Stomach smooth muscle (tissue), 2 donors: ENCODE measurements around the gene PDIA2.

Experiments
- H3K27ac ChIP-seq: one replicate; pipeline ENCODE4 v1.7.0; 2013; ENCODE audit warnings: mild to moderate bottlenecking, low read length, inconsistent platforms
- H3K27me3 ChIP-seq, 2 donors: one replicate each; pipeline ENCODE4 v1.7.0; 2013; ENCODE audit warnings: low read length in 2 of 2; ENCODE audit not compliant: insufficient read depth in 2 of 2, control insufficient read depth in 1 of 2
- H3K36me3 ChIP-seq, 2 donors: one replicate each; pipeline ENCODE4 v1.7.0; 2013; ENCODE audit warnings: low read length in 2 of 2; ENCODE audit not compliant: control insufficient read depth in 2 of 2, insufficient read depth in 2 of 2
- H3K4me1 ChIP-seq: one replicate; pipeline ENCODE4 v1.7.0; 2013; ENCODE audit warnings: low read length; ENCODE audit not compliant: control insufficient read depth, insufficient read depth
- H3K4me3 ChIP-seq, 2 donors: one replicate each; pipeline ENCODE4 v1.7.0; 2013; ENCODE audit warnings: low read length in 2 of 2
- H3K9ac ChIP-seq, 2 donors: one replicate each; pipeline ENCODE4 v1.7.0; 2013; ENCODE audit warnings: low read length in 2 of 2, mild to moderate bottlenecking in 1 of 2
- H3K9me3 ChIP-seq, 2 donors: one replicate each; pipeline ENCODE4 v1.7.0; 2013; ENCODE audit warnings: low read length in 2 of 2; ENCODE audit not compliant: control insufficient read depth in 2 of 2
- donor health status: healthy.
- donor health status: Pancreatic carcinoma.

The PDIA2 gene

DNA sequence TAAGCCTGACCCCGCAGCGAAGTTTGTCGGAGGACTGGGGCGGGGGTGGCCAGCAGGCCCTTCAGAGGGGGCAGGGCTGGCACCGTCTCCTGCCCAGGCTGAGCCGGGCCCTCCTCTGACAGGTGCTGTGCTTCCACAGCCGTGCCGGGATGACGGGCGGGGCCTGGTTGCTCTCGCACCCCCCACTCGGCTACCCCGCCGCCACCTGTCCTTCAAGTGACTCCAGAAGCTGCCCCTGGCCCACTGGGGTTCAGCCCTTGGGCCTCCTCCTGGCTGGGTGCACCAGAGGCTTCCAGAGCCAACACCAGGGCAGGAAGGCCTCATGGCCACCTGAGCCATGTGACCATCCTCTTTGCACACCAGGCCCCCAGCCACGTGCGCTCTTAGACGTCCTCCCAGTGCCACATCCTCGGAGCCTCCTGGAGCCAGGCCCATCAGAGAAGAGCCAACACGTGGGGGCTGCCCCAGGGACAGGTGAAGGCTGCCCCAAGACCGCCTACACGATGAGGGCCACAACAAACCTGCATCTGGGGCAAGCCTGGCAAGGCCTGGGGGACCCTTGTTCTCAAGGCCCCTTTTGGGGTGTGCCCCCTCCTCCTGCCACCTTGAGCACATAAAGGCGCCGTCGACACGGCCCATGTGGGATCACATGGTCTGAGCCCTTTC is 7.2 kb downstream of the PDIA2 start:
- no peaks in the 10 kb centered on the region for H3K9me3 ChIP-seq
- no peak overlapping the region for H3K27ac ChIP-seq
- H3K36me3 ChIP-seq: peaks cover 13 to 17% of the 10 kb centered on the region in 2 donors
- H3K9ac ChIP-seq: no peak overlapping the region
- no peak overlapping the region for H3K4me3 ChIP-seq
- H3K4me1 ChIP-seq: no peaks in the 10 kb centered on the region
- no peaks in the 10 kb centered on the region for H3K27me3 ChIP-seq

DNA sequence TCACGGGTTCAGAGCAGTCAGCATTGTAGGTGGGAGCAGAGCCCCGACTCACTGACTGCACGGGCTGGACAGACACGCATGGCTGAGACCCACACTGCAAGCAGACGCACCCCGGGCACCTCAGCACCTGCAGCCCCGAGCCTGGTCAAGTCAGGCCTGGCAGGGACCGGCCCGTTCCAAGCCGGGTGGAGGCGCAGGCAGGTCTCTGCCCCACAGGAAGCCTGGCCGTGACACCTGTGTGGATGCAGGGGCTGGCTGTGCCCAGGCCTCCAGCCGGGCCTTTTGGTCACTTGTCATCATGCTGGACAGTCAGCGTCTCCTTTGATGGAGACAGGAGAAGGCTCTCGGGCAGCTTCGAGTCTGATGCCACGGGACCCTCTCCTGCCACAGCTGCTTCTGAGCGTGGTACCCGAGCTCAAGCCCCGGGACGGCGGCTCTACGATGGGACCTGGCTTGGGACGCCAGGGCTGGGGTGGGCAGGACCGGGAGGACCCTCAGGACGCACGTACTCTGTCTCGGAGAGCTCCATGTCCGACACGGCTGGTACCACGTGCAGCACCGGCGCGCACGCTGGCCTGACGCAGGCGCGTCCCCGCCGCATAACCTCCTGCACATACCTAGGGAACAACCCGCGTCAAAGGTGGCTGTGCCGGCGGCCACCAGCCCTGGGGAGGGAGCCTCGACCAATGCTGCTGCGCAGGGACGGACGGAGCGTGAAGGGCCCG is 7.9 kb downstream of the PDIA2 start:
- Histone ChIP-seq H3K9me3 (no peaks in the 10 kb centered on the region), H3K36me3 (peaks cover 13 to 17% of the 10 kb centered on the region in 2 donors), H3K27me3 (no peaks in the 10 kb centered on the region), H3K9ac (no peak overlapping the region), H3K4me1 (no peaks in the 10 kb centered on the region), H3K27ac (no peak overlapping the region), H3K4me3 (no peak overlapping the region)

DNA sequence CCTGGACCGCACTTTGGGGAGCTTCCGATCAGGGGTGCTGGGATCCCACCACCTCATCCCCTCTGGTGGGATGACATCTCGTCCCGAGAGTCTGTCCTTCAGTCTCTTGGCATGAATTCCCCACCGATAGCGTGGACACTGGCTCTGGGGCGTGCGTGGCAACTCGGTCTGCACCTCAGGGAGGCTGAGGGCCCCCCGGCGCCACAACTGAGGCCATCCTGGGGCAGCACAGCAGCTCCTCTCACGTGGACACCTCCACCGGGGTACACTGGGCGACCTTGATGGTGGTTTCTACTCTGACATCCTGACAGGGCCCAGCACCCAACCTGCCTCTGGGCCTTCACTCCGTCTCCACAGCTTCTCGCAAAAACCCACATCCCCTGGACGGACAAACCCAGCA is 8.6 kb downstream of the PDIA2 start:
- no peaks in the 10 kb centered on the region for H3K4me1 ChIP-seq
- H3K9ac ChIP-seq: no peak overlapping the region
- no peak overlapping the region for H3K27ac ChIP-seq
- H3K4me3 ChIP-seq: no peak overlapping the region
- peaks cover 13 to 16% of the 10 kb centered on the region in 2 donors for H3K36me3 ChIP-seq
- H3K27me3 ChIP-seq: no peaks in the 10 kb centered on the region
- no peaks in the 10 kb centered on the region for H3K9me3 ChIP-seq

DNA sequence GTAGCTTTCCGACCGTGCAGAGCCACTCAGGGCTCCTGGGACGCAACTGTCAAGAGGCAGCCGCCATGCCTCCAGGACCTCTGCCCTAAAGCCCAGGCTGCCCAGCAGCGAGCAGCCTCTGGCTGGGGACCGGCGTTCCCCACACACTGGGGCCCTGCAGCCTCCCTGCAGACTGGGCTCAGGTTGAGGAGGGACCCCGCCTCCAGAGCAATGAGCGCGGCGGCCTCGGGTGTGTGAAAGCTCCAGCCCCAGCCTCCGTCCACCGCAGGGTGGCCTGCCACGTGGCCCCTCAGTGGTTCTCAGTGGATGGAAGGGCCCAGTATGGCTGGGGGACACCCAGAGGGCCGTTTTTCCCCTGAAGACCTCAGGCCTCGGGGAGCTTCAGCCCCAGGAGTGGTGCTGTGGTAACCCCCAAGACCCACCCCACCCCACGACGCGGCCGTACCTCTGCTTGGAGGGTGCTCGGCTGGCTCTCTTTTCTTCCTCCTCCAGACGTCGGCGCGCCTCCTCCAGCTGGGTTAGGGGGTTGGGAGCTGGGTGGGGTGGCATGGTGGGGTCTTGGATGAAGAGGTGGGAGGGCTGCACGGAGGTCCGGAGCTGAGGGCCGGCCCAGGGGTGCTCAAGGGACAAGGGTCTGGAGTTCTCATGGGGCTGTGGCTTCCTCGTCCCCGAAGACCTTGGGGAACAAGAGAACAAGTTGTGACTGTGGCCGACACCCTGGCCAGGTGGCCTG is 10.2 kb downstream of the PDIA2 start:
- Histone ChIP-seq H3K4me3 (no peak overlapping the region), H3K36me3 (peaks cover 13 to 20% of the 10 kb centered on the region in 2 donors), H3K27me3 (no peaks in the 10 kb centered on the region), H3K27ac (no peak overlapping the region), H3K4me1 (no peaks in the 10 kb centered on the region), H3K9me3 (no peaks in the 10 kb centered on the region), H3K9ac (no peak overlapping the region)

DNA sequence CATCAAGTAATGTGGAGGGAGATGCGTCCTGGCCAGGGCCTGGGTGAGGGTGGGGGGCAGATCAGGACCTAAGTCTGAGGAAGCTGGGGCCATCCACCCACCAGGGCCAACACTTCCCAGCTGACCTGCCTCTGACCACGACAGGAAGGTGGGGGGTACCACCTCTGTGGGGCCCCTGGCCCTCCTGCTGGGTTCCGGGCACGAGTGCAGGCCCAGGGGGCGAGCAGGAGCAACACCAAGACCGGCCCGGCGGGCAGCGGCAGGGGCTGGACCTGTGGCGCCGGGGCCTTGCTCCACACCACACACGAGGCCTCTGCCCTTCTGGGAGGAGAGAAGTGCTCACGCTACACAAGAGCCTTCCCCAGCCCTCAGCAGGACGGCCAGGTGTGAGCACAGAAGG is 13.3 kb downstream of the PDIA2 start:
- Histone ChIP-seq H3K36me3 (peaks cover 7 to 16% of the 10 kb centered on the region in 2 donors), H3K4me3 (no peak overlapping the region), H3K9ac (no peak overlapping the region), H3K4me1 (no peaks in the 10 kb centered on the region), H3K9me3 (no peaks in the 10 kb centered on the region), H3K27me3 (no peaks in the 10 kb centered on the region), H3K27ac (no peak overlapping the region)

DNA sequence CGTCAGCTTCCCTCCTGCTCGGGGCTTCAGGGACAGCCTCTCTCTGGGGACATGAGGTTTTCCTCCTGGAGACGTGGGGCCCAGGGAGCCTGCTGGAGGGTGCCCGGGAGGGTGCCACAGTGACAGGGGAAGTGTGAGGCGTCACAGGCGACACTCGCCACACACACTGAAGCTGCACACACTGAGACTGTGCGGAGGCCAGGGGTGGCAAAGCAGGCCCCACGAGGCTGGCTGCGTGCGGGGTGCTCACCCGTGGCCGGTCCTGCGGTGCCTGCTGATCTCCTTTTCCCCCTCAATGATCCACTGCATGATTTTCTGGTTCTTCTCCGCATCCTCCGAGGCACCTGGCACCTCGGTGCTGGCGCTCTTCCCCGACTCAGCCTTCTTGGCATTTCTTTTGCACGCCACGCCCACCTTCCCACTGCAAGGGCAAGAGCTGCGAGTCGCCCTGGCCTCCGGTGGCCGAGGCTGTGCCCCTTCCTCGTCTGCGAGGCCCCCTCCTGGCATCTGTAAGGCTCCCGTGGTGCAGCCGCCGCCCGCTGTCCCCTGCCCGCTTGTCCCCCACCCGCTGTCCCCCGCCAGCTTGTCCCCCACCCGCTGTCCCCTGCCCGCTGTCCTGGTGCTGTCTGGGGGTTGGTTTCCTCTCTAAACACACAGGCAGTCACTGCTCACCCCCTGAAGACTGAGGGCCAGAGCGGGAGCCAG is 14.0 kb downstream of the PDIA2 start:
- H3K9ac ChIP-seq: no peak overlapping the region

DNA sequence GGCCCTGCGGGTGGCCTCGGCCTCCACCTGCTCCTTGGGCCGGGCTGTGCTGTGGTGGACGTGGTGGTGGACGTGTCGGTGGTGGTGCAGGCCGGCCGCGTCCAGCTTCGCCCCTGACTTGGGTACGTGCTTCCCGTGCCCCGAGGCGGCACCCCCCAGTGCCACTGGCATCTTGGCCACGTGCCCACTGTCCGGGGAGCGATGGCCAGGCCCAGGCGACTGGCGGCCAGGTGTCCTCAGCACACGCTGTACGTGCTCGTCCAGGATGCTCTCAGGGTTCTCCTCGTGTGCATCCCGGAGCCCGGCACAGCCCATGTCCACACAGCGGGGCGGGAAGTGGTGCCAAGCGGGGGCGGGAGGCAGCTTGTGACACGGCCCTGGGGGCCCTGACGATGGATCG is 14.9 kb downstream of the PDIA2 start:
- Histone ChIP-seq H3K9me3 (no peaks in the 10 kb centered on the region), H3K36me3 (peaks cover 9 to 11% of the 10 kb centered on the region in 2 donors), H3K4me3 (no peak overlapping the region)

More for the DNA sequence above, 14.0 kb downstream of the PDIA2 start:
- peaks cover 3 to 13% of the 10 kb centered on the region in 2 donors for H3K36me3 ChIP-seq
- H3K27ac ChIP-seq: no peak overlapping the region
- no peak overlapping the region for H3K4me3 ChIP-seq
- no peaks in the 10 kb centered on the region for H3K9me3 ChIP-seq
- H3K27me3 ChIP-seq: no peaks in the 10 kb centered on the region
- H3K4me1 ChIP-seq: no peaks in the 10 kb centered on the region

DNA sequence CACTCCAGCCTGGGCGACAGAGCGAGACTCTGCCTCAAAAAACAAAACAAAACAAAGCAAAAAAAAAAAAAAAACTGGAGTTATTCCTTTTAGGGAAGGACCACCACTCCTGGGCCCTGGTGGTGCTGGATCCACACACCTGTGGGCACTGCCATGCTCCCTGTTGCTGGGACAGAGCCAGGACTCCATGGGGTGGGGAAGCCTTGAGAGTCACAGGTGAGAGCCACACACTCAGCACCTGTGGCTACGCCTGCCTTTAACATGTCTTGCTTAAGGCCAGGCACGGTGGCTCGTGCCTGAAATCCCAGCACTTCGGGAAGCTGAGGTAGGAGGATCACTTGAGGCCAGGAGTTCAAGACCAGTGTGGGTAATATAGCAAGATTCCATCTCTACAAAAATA is 18.3 kb downstream of the PDIA2 start:
- H3K27ac ChIP-seq: no peak overlapping the region
- no peak overlapping the region for H3K4me3 ChIP-seq
- peaks cover 10 to 16% of the 10 kb centered on the region in 2 donors for H3K36me3 ChIP-seq

More for the DNA sequence above, 14.9 kb downstream of the PDIA2 start:
- Histone ChIP-seq H3K4me1 (no peaks in the 10 kb centered on the region), H3K27me3 (no peaks in the 10 kb centered on the region), H3K27ac (no peak overlapping the region), H3K9ac (no peak overlapping the region)

DNA sequence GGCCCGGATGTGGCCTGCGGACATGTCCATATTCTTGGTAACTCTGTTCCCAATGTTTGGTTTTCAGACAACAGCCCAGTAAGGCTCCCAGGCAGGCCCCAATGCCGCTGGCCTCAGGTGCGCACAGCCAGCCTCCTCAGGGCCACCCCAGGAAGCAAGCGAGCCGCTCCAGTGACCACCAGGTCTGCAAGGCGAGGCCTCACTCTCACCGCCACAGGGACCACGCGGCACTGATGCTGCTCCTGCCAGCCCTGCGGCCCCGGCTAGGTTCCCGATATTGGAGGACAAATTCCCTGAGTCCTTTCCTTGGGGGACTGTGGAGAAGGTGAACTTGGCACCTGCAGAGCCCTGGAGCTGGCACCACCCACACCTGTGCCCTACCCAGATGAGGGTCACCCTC is 19.0 kb downstream of the PDIA2 start:
- no peak overlapping the region for H3K27ac ChIP-seq
- peaks cover 10 to 21% of the 10 kb centered on the region in 2 donors for H3K36me3 ChIP-seq
- H3K4me1 ChIP-seq: no peaks in the 10 kb centered on the region
- no peak overlapping the region for H3K9ac ChIP-seq
- H3K4me3 ChIP-seq: no peak overlapping the region
- H3K27me3 ChIP-seq: no peaks in the 10 kb centered on the region
- no peaks in the 10 kb centered on the region for H3K9me3 ChIP-seq

More for the DNA sequence above, 18.3 kb downstream of the PDIA2 start:
- H3K4me1 ChIP-seq: no peaks in the 10 kb centered on the region
- H3K9ac ChIP-seq: no peak overlapping the region
- no peaks in the 10 kb centered on the region for H3K27me3 ChIP-seq
- no peaks in the 10 kb centered on the region for H3K9me3 ChIP-seq

DNA sequence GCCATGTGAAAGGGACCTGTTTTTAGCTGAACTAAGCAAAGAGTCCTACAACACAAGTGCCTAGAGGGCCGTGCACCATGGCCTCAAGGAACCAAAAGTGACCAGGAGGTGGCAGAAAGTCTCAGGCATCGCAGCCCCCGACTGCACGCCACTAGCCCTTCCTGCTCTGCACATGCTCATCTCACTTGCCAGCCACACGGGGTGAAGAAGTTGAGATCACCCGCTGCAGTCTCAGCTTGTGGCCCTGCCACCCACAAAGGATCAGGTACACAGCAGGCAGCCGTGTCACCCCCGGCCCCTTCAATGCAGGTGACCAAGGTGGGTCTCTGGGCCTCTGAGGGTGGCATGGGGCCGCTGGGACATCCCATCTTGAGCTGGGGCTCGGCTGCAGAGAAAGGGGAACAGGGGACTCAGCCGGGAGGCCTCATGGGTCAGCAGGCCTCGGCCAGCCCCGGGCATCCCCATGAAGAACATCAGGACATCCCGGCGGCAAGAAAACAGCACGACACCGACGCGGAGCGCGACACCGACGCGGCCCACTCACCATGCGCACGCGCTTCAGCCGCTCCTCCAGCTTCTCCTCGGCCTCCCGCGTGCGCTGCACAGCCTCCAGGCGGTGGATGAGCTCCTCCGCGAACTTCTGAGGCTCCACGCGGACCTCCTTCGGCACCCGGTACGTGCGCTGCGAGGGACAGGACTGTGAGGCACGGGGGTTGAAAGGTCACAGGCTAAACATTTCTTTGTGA is 21.0 kb downstream of the PDIA2 start:
- Histone ChIP-seq H3K36me3 (peaks cover 10 to 17% of the 10 kb centered on the region in 2 donors), H3K4me1 (no peaks in the 10 kb centered on the region), H3K4me3 (no peak overlapping the region), H3K27ac (no peak overlapping the region), H3K9ac (no peak overlapping the region), H3K9me3 (no peaks in the 10 kb centered on the region), H3K27me3 (no peaks in the 10 kb centered on the region)
